B cell (primary cell): ENCODE measurements around the gene CDH12.

Experiments
- CTCF ChIP-seq: fragments of 200-600 bp; IDR thresholded peaks from one replicate; pipeline ENCODE4 v1.8.0; 2022; ENCODE audit warnings: antibody characterized with exemption, mild to moderate bottlenecking
- EZH2 ChIP-seq: IDR thresholded peaks from 2 replicates; pipeline ENCODE4 v1.6.1; 2012; ENCODE audit warnings: borderline replicate concordance, low read depth, mild to moderate bottlenecking, moderate library complexity, low read length; ENCODE audit not compliant: insufficient read depth, poor library complexity, severe bottlenecking

- TF ChIP-seq EZH2 (no peak), CTCF (no peak)
Observed at GRCh38 chr5:22036061-22036460, 817.1 kb downstream of the CDH12 start.
